RWPE1 (cell line): ENCODE measurements around the gene NOD2.

Experiments
- CTCF ChIA-PET: fragments of 350-600 bp; sonication (Branson Sonifier 250); formaldehyde crosslinking; extraction: SDS; loops from one replicate; lab custom pipeline; 2021; lab: Yijun Ruan, JAX
- POLR2A ChIA-PET: fragments of 400-600 bp; formaldehyde crosslinking; extraction: SDS; loops from one replicate; lab custom pipeline; 2020; ENCODE audit warnings: antibody characterized with exemption; ENCODE audit not compliant: low non-redundant PET; lab: Yijun Ruan, JAX
- DNase-seq: peaks from one replicate; pipeline ENCODE4 v3.0.0; 2012; ENCODE audit warnings: low spot score
- H3K27ac ChIP-seq: fragments of 450-650 bp; 2 replicates; pipeline ENCODE4 v1.5.1; 2017
- TF ChIP-seq, protein P1 (sequence below): fragments of 450-650 bp; conservative IDR thresholded peaks from 2 replicates; pipeline ENCODE4 v1.5.1; 2017; ENCODE audit warnings: low read depth, mild to moderate bottlenecking

NOD2 gene

DNA sequence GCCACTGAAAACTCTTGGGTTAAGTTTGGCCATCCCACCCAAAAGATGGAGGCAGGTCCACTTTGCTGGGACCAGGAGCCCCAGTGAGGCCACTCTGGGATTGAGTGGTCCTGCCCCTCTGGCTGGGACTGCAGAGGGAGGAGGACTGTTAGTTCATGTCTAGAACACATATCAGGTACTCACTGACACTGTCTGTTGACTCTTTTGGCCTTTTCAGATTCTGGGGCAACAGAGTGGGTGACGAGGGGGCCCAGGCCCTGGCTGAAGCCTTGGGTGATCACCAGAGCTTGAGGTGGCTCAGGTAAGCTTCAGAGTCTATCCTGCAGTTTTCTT lies 29.0 kb downstream of the NOD2 start:
- TF ChIP-seq, protein P1, sequence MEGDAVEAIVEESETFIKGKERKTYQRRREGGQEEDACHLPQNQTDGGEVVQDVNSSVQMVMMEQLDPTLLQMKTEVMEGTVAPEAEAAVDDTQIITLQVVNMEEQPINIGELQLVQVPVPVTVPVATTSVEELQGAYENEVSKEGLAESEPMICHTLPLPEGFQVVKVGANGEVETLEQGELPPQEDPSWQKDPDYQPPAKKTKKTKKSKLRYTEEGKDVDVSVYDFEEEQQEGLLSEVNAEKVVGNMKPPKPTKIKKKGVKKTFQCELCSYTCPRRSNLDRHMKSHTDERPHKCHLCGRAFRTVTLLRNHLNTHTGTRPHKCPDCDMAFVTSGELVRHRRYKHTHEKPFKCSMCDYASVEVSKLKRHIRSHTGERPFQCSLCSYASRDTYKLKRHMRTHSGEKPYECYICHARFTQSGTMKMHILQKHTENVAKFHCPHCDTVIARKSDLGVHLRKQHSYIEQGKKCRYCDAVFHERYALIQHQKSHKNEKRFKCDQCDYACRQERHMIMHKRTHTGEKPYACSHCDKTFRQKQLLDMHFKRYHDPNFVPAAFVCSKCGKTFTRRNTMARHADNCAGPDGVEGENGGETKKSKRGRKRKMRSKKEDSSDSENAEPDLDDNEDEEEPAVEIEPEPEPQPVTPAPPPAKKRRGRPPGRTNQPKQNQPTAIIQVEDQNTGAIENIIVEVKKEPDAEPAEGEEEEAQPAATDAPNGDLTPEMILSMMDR = no peak
- no peak overlapping the region for H3K27ac ChIP-seq
- DNase-seq = no peak
- ChIA-PET POLR2A (no interaction called here), CTCF (no interaction called here)

- TF ChIP-seq, protein P1 = no peak
- no peak overlapping the region for H3K27ac ChIP-seq
- DNase-seq = no peak
- ChIA-PET POLR2A (no interaction called here), CTCF (no interaction called here)
Observed at GRCh38 chr16:50722960-50723359, 29.6 kb downstream of the NOD2 start.

DNA sequence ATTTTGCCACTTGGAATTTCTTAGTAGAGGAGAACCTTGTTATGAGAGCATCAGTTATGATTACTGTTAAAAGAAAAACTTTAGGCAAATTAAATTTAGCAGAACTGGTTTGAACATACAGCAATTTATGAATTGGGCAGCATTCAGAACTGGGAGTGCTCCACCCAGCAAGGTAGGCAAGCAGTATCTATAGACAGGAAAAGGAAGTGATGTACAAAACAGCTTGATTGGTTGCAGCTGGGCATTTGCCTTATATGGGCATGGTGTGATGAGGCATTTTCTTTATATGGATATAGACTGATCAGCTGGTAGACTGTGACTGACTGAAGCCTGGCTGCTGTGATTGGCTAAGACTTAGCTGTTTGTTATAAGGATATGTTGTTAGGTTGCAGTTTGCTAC lies 30.9 kb downstream of the NOD2 start:
- ChIA-PET POLR2A (no interaction called here), CTCF (interaction anchor here (0.6 kb wide), 2 partner anchors 33 to 306 kb away, joined by 3 to 4 read pairs; no protein-coding TSS in a partner anchor)
- no peak overlapping the region for H3K27ac ChIP-seq
- TF ChIP-seq, protein P1 = no peak
- no peak for DNase-seq

GRCh38 chr16:50731130-50731988 lies 38.0 kb downstream of the NOD2 start:
- TF ChIP-seq, protein P1 = no peak
- no peak overlapping the region for H3K27ac ChIP-seq
- POLR2A ChIA-PET = no interaction called here
- CTCF ChIA-PET = interaction anchor here (1.0 kb wide), 1 partner anchor 66 kb away, joined by 3 read pairs; no protein-coding TSS in a partner anchor
- DNase-seq = no peak

DNA sequence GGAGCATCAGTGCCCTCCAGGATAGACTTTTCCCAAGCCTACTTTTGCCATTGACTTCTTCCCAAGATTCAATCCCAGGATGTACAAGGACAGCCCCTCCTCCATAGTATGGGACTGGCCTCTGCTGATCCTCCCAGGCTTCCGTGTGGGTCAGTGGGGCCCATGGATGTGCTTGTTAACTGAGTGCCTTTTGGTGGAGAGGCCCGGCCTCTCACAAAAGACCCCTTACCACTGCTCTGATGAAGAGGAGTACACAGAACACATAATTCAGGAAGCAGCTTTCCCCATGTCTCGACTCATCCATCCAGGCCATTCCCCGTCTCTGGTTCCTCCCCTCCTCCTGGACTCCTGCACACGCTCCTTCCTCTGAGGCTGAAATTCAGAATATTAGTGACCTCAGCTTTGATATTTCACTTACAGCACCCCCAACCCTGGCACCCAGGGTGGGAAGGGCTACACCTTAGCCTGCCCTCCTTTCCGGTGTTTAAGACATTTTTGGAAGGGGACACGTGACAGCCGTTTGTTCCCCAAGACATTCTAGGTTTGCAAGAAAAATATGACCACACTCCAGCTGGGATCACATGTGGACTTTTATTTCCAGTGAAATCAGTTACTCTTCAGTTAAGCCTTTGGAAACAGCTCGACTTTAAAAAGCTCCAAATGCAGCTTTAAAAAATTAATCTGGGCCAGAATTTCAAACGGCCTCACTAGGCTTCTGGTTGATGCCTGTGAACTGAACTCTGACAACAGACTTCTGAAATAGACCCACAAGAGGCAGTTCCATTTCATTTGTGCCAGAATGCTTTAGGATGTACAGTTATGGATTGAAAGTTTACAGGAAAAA lies 38.8 kb downstream of the NOD2 start:
- POLR2A ChIA-PET = no interaction called here
- no peak for DNase-seq
- no peak overlapping the region for H3K27ac ChIP-seq
- CTCF ChIA-PET = no interaction called here
- TF ChIP-seq, protein P1 = no peak

DNA sequence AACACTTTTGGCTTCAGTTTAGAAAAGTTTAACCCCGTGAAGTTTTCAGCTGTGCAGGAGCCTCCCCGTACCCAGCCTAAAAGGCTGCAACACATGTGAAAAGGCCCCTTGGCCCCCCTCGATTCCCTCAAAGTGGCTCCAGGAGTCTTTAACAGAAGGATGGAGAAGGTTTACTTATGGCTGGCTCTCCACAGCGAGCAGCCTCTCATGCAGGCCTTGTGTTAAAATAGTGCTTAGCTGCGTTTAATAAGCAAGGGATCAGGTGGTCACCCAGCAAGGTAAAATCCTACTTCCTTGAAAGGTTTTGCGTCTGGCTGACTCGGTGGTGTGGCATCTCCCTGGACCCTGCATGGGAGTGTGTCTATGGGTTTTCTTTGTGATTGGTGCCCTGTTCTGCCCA lies 40.1 kb downstream of the NOD2 start:
- TF ChIP-seq, protein P1 = no peak
- no peak overlapping the region for H3K27ac ChIP-seq
- no peak for DNase-seq
- CTCF ChIA-PET = interaction anchor here (0.6 kb wide), 2 partner anchors 39 to 1462 kb away, joined by 3 read pairs; no protein-coding TSS in a partner anchor
- POLR2A ChIA-PET = no interaction called here
